Suprapubic skin (tissue), 4 donors: ENCODE results near the gene SUN3. TPM values are rescaled to one million over a fixed set of nuclear protein-coding genes. Genes with fewer than 3 reads are reported as not detected.
"Not testable (repeated sequence)": the region's sequence is repeated elsewhere in the genome, so short reads cannot be mapped to it uniquely, and the experiment has no call there.

Experiments used
- DNase-seq, 2 donors: peaks; one replicate each; pipeline ENCODE4 v3.0.0-alpha.2; 2019; ENCODE audit warnings: low spot score in 2 of 2
- H3K27ac ChIP-seq: fragments of 200-600 bp; sonication (generic); one replicate; pipeline ENCODE4 v1.5.1; 2019
- H3K27me3 ChIP-seq: fragments of 200-600 bp; sonication (generic); one replicate; pipeline ENCODE4 v1.5.1; 2019
- H3K36me3 ChIP-seq: fragments of 200-600 bp; sonication (generic); one replicate; pipeline ENCODE4 v1.5.1; 2019
- H3K4me1 ChIP-seq: fragments of 200-600 bp; sonication (generic); one replicate; pipeline ENCODE4 v1.5.1; 2019
- H3K4me3 ChIP-seq: fragments of 200-600 bp; sonication (generic); one replicate; pipeline ENCODE4 v1.5.1; 2019; ENCODE audit warnings: mild to moderate bottlenecking
- H3K9me3 ChIP-seq: fragments of 200-600 bp; sonication (generic); one replicate; pipeline ENCODE4 v1.5.1; 2019
- EP300 ChIP-seq: sonication (generic); formaldehyde crosslinking; IDR thresholded peaks from one replicate; pipeline ENCODE4 v1.6.1; 2017; ENCODE audit warnings: antibody characterized with exemption
- POLR2A ChIP-seq, 2 donors: fragments of 450-650 bp; IDR thresholded peaks; one replicate each; pipeline ENCODE4 v1.6.1; 2017; ENCODE audit warnings: antibody characterized with exemption in 2 of 2, mild to moderate bottlenecking in 2 of 2, moderate library complexity in 2 of 2
- POLR2AphosphoS5 ChIP-seq, 3 donors: sonication (generic); formaldehyde crosslinking; IDR thresholded peaks; one replicate each; pipeline ENCODE4 v1.6.1; 2017; ENCODE audit warnings: antibody characterized with exemption in 3 of 3
- WGBS: methylation state at CpG from one replicate; pipeline ENCODE4 v1.1.5; 2018; 5-methylcytosine and 5-hydroxymethylcytosine counted together
- total RNA-seq, 4 donors: library from RNA; depleted of rRNA; stranded (reverse); fragments of >200 nt; gene quantifications; one replicate each; pipeline ENCODE4 v1.1.0, GENCODE V29; 2016
- TF ChIP-seq, protein P1 (sequence below), 2 donors: fragments of 200-600 bp in 1 of 2; fragments of 450-650 bp in 1 of 2; sonication (generic) in 1 of 2; IDR thresholded peaks; one replicate each; pipeline ENCODE4 v1.5.1; 2016 to 2019; ENCODE audit warnings: antibody characterized with exemption in 2 of 2, mild to moderate bottlenecking in 1 of 2, moderate library complexity in 1 of 2

Gene SUN3
- total RNA-seq, 4 donors from 2014 or later = not detected

DNA sequence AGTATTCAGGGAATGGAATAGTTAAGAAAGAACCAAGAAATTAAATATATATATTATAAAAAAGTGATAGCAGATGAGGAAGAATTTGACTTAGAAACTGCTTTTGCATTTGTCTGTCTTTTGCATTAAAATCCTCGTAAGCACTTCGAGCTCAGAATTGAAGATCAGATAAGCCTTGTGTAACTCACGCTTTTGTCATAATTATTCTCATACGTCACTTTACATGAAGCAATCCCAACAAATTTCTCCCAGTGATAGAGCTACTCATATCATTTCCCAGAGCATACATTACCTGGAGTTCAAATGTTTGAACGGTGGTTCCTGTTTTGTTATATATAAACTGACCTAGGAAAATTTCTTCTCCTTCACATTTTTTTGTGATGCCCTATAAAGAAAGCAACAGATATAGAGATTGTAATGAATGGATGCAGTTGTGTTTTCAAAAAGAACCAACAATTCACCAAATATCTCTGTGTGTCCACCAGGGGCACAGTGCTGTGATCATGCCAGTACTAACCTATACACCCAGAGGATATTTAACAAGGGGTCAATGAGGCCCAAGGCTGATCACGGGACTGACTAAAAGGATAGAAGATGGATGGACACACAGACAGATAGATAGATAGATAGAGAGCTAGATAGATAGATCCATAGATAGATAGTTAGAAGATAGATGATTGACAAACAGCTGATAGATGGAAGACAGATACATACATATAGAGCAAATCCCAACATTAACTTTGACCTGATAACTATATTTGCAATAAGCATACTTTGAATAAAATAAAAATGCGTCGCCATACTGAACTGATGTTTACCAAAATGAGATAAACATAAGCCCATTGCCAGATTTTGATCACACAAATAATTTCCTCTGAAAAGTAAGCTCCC is 40.2 kb downstream of the SUN3 start:
- 78% methylated on average over 8 of the region's 8 CpGs for whole genome bisulfite sequencing
- H3K4me1 ChIP-seq = peaks cover 9% of the 10 kb centered on the region
- TF ChIP-seq POLR2AphosphoS5 (IDR thresholded peaks at IDR 0.05) (no peak), EP300 (no peak), POLR2A (IDR thresholded peaks at IDR 0.05) (no peak)
- TF ChIP-seq, protein P1, sequence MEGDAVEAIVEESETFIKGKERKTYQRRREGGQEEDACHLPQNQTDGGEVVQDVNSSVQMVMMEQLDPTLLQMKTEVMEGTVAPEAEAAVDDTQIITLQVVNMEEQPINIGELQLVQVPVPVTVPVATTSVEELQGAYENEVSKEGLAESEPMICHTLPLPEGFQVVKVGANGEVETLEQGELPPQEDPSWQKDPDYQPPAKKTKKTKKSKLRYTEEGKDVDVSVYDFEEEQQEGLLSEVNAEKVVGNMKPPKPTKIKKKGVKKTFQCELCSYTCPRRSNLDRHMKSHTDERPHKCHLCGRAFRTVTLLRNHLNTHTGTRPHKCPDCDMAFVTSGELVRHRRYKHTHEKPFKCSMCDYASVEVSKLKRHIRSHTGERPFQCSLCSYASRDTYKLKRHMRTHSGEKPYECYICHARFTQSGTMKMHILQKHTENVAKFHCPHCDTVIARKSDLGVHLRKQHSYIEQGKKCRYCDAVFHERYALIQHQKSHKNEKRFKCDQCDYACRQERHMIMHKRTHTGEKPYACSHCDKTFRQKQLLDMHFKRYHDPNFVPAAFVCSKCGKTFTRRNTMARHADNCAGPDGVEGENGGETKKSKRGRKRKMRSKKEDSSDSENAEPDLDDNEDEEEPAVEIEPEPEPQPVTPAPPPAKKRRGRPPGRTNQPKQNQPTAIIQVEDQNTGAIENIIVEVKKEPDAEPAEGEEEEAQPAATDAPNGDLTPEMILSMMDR (IDR thresholded peaks at IDR 0.05) = peak in 1 of 2 donors; percentile 12
- DNase-seq = no peak
- H3K4me3 ChIP-seq = no peak overlapping the region
- no peaks in the 10 kb centered on the region for H3K27me3 ChIP-seq
- H3K36me3 ChIP-seq = no peaks in the 10 kb centered on the region
- no peaks in the 10 kb centered on the region for H3K9me3 ChIP-seq
- H3K27ac ChIP-seq = no peak overlapping the region

DNA sequence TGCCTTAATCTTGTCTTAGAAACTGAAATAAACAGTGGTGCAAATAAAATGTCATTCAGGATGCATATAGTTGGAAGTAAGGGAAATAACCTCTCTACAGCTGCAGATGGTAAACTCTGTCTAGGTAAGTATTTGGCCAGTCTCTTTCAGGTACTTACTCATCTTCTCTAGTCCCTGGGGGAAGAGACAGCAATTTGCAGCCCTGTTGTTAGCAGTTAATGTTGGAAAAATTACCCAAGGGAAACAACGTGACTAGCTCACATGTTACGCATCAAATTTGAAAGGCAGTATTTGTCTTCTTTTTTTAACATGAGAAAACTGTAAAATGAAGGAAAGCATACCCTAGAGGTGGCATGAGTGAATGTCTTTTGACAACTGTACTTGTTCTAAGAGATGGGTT is 46.3 kb downstream of the SUN3 start:
- H3K4me1 ChIP-seq = peaks cover 12% of the 10 kb centered on the region
- no peak for DNase-seq
- no peaks in the 10 kb centered on the region for H3K27me3 ChIP-seq
- no peak overlapping the region for H3K27ac ChIP-seq
- H3K4me3 ChIP-seq = no peak overlapping the region
- no peaks in the 10 kb centered on the region for H3K9me3 ChIP-seq
- WGBS = 23% methylated on average over 2 of the region's 2 CpGs
- TF ChIP-seq EP300 (no peak), POLR2AphosphoS5 (IDR thresholded peaks at IDR 0.05) (no peak), POLR2A (IDR thresholded peaks at IDR 0.05) (no peak)
- TF ChIP-seq, protein P1 (IDR thresholded peaks at IDR 0.05) = no peak
- peaks cover 7% of the 10 kb centered on the region for H3K36me3 ChIP-seq

DNA sequence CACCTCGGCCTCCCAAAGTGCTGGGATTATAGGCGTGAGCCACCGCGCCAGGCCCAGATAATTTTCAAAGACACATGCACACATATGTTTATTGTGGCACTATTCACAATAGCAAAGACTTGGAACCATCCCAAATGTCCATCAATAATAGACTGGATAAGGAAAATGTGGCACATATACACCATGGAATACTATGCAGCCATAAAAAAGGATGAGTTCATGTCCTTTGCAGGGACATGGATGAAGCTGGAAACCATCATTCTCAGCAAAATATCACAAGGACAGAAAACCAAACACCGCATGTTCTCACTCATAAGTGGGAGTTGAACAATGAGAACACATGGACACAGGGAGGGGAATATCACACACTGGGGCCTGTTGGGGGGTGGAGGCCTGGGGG is 48.3 kb downstream of the SUN3 start:
- H3K27ac ChIP-seq = not testable (repeated sequence)

DNA sequence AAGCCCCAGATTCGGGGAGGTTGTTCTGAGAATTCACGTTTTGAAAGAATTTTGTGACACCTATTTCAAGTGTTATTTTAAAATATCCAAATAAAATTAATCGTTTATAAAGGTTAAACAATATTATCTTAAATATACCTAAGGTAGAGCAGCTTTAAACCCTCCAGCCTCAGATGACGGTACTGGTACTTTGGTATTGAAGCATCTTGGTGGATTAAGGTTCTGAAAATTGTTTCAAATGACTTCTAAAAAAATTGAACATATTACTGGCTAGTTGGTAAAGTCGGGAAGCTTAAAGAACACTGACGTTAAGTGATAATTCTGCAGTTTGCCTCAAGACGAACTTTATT is 49.1 kb downstream of the SUN3 start:
- TF ChIP-seq, protein P1 (IDR thresholded peaks at IDR 0.05) = no peak
- TF ChIP-seq POLR2A (IDR thresholded peaks at IDR 0.05) = no peak
- TF ChIP-seq POLR2AphosphoS5 (IDR thresholded peaks at IDR 0.05) = no peak
- TF ChIP-seq EP300 = no peak
- DNase-seq = no peak
- 27% methylated on average over 7 of the region's 7 CpGs for WGBS
- Histone ChIP-seq H3K4me3 (peak overlapping the region; percentile 62), H3K4me1 (peaks cover 14% of the 10 kb centered on the region), H3K9me3 (no peaks in the 10 kb centered on the region), H3K27me3 (no peaks in the 10 kb centered on the region), H3K36me3 (peaks cover 35% of the 10 kb centered on the region), H3K27ac (peak overlapping the region; percentile 84)

More for the DNA sequence above, 48.3 kb downstream of the SUN3 start:
- H3K4me1 ChIP-seq = peaks cover 14% of the 10 kb centered on the region
- WGBS = 92% methylated on average over 5 of the region's 5 CpGs
- not testable (repeated sequence) for H3K4me3 ChIP-seq, H3K27me3 ChIP-seq, DNase-seq, H3K9me3 ChIP-seq
- peaks cover 27% of the 10 kb centered on the region for H3K36me3 ChIP-seq

DNA sequence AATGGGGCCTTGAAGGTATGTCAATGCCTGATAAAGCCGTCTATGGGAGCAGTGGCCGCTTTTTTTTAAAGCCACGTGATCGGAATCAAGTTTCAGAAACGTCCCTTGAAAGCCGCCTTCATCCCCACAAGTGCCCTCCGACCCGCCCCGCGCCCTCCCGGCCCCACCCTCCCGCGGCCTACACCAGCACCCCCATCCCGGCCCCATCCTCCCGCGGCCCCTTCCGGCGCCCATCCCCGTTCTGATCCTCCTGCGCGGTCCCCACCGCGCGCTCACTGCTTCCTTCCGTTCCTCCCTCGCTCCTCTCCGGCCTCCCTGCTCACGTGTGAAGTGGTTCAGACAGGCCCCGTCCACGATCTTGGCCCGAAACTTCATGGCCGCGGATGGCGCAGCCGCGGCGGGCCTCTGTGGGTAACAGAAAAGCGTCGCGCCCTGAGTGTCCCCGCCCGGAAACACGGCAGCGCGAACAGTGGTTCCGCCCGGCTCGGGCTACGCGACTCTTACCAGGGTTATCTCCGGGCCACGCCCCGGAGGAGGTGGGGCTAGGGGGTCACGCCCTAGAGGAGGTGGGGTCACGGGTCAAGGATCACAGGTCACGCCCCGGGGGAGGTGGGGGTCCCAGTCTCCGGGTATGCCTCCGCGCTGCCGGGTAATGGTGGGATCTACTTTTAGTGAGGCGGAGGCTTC is 49.6 kb downstream of the SUN3 start, which contains the start of gene HUS1:
TSS of gene HUS1 (minus strand) at position 471 of the 687 bp plus-strand sequence. CDS start at position 375, 96 bp downstream.
- peak within 1 kb of the TSS; percentile 84 for H3K27ac ChIP-seq
- H3K4me1 ChIP-seq = peaks cover 14% of the 10 kb centered on the region
- no peaks in the 10 kb centered on the region for H3K9me3 ChIP-seq
- DNase-seq = peak; percentile 96 to 97
- H3K27me3 ChIP-seq = no peaks in the 10 kb centered on the region
- peaks cover 40% of the 10 kb centered on the region for H3K36me3 ChIP-seq
- no peak for TF ChIP-seq EP300
- TF ChIP-seq POLR2AphosphoS5 (IDR thresholded peaks at IDR 0.05) = peak in 2 of 3 donors; percentile 72 to 91
- peak in 1 of 2 donors; percentile 73 for TF ChIP-seq POLR2A (IDR thresholded peaks at IDR 0.05)
- TF ChIP-seq, protein P1 (IDR thresholded peaks at IDR 0.05) = no peak
- H3K4me3 ChIP-seq = peak within 1 kb of the TSS; percentile 62
- 1% methylated on average over 58 of the region's 62 CpGs for WGBS
